ENCODE data around the gene OR4F17. TPM values are rescaled to one million over a fixed set of nuclear protein-coding genes. Genes with fewer than 3 reads are reported as not detected.

OR4F17 gene
- 0.09 TPM in 1 of 2 replicates, not detected in the other for total RNA-seq

GRCh38 chr19:106804-107203 is at the start of gene OR4F17:
Gene OR4F17, plus strand, starts transcription at chr19:107104. Its CDS starts 3,575 bp downstream, at chr19:110679.

Other genes starting within 250 kb of the OR4F17 start
- gene PLPP2, start 184.3 kb downstream of the OR4F17 start, total RNA-seq, result 6.1 and 20.0 TPM in 2 replicates
- gene MIER2, start 237.7 kb downstream of the OR4F17 start, total RNA-seq, result 13.2 and 17.6 TPM in 2 replicates